ENCODE results near the gene AKTIP.

The AKTIP gene

GRCh38 chr16:53478965-53479364, 24.0 kb downstream of the AKTIP start:
- no peak for DNase-seq (ENCODE audit: extremely low spot score)
- TF ChIP-seq SUZ12 (IDR thresholded peaks at IDR 0.05) = no peak
- TF ChIP-seq NFRKB (IDR thresholded peaks at IDR 0.05) = no peak
- TF ChIP-seq BHLHE40 (IDR thresholded peaks at IDR 0.05; ENCODE audit: borderline replicate concordance) = no peak
- no peak for TF ChIP-seq PKNOX1 (IDR thresholded peaks at IDR 0.05)
- ChIA-PET CTCF (no interaction called here), POLR2A (no interaction called here)

GRCh38 chr16:53476867-53477266, 26.1 kb downstream of the AKTIP start:
- POLR2A ChIA-PET = no interaction called here
- CTCF ChIA-PET = interaction anchor here (0.7 kb wide), 1 partner anchor 84 kb away, joined by 5 read pairs; no protein-coding TSS in a partner anchor
- no peak for DNase-seq (ENCODE audit: extremely low spot score)
- TF ChIP-seq FOXM1 (IDR thresholded peaks at IDR 0.05; ENCODE audit: borderline replicate concordance) = no peak
- no peak for TF ChIP-seq L3MBTL2 (conservative IDR thresholded peaks at IDR 0.05)
- TF ChIP-seq LEF1 (IDR thresholded peaks at IDR 0.05; ENCODE audit: borderline replicate concordance) = no peak
- TF ChIP-seq SUZ12 (IDR thresholded peaks at IDR 0.05) = no peak
- no peak for TF ChIP-seq SP1 (IDR thresholded peaks at IDR 0.05)
- no peak for TF ChIP-seq BHLHE40 (IDR thresholded peaks at IDR 0.05; ENCODE audit: borderline replicate concordance)
- no peak for TF ChIP-seq ELF4 (IDR thresholded peaks at IDR 0.05)
- no peak for TF ChIP-seq NFRKB (IDR thresholded peaks at IDR 0.05)
- TF ChIP-seq FOXK2 (IDR thresholded peaks at IDR 0.05) = no peak
- no peak for TF ChIP-seq ZNF384 (IDR thresholded peaks at IDR 0.05)
- no peak for TF ChIP-seq PKNOX1 (IDR thresholded peaks at IDR 0.05)
- no peak for TF ChIP-seq HDGF (IDR thresholded peaks at IDR 0.05; ENCODE audit: borderline replicate concordance)
- TF ChIP-seq TARDBP (IDR thresholded peaks at IDR 0.05) = no peak
- no peak for TF ChIP-seq ARNT (IDR thresholded peaks at IDR 0.05)
- no peak for TF ChIP-seq FOXA1 (IDR thresholded peaks at IDR 0.05)
- no peak for TF ChIP-seq CTBP1 (IDR thresholded peaks at IDR 0.05; ENCODE audit: borderline replicate concordance)

- ChIA-PET POLR2A (no interaction called here), CTCF (no interaction called here)
- no peak for TF ChIP-seq SP1 (IDR thresholded peaks at IDR 0.05)
- no peak for TF ChIP-seq HDGF (IDR thresholded peaks at IDR 0.05; ENCODE audit: borderline replicate concordance)
- no peak for TF ChIP-seq PKNOX1 (IDR thresholded peaks at IDR 0.05)
- TF ChIP-seq ELF4 (IDR thresholded peaks at IDR 0.05) = no peak
- TF ChIP-seq FOXK2 (IDR thresholded peaks at IDR 0.05) = no peak
- no peak for TF ChIP-seq ARNT (IDR thresholded peaks at IDR 0.05)
- no peak for TF ChIP-seq TARDBP (IDR thresholded peaks at IDR 0.05)
- TF ChIP-seq SUZ12 (IDR thresholded peaks at IDR 0.05) = no peak
- TF ChIP-seq ZNF384 (IDR thresholded peaks at IDR 0.05) = no peak
- DNase-seq (ENCODE audit: extremely low spot score) = no peak
Observed at GRCh38 chr16:53465606-53466280, 37.3 kb downstream of the AKTIP start.

GRCh38 chr16:53458635-53459034, 44.4 kb downstream of the AKTIP start:
- no peak for DNase-seq (ENCODE audit: extremely low spot score)
- ChIA-PET CTCF (no interaction called here), POLR2A (no interaction called here)
- no peak for TF ChIP-seq FOXA1 (IDR thresholded peaks at IDR 0.05)
- no peak for TF ChIP-seq ZNF384 (IDR thresholded peaks at IDR 0.05)
- no peak for TF ChIP-seq SP1 (IDR thresholded peaks at IDR 0.05)
- TF ChIP-seq FOXM1 (IDR thresholded peaks at IDR 0.05; ENCODE audit: borderline replicate concordance) = no peak
- no peak for TF ChIP-seq HDGF (IDR thresholded peaks at IDR 0.05; ENCODE audit: borderline replicate concordance)
- no peak for TF ChIP-seq BHLHE40 (IDR thresholded peaks at IDR 0.05; ENCODE audit: borderline replicate concordance)
- no peak for TF ChIP-seq ARNT (IDR thresholded peaks at IDR 0.05)
- TF ChIP-seq NFRKB (IDR thresholded peaks at IDR 0.05) = no peak
- no peak for TF ChIP-seq LEF1 (IDR thresholded peaks at IDR 0.05; ENCODE audit: borderline replicate concordance)
- TF ChIP-seq TARDBP (IDR thresholded peaks at IDR 0.05) = no peak
- TF ChIP-seq L3MBTL2 (conservative IDR thresholded peaks at IDR 0.05) = no peak
- no peak for TF ChIP-seq FOXK2 (IDR thresholded peaks at IDR 0.05)
- no peak for TF ChIP-seq CTBP1 (IDR thresholded peaks at IDR 0.05; ENCODE audit: borderline replicate concordance)
- no peak for TF ChIP-seq SUZ12 (IDR thresholded peaks at IDR 0.05)

GRCh38 chr16:53457670-53458069, 45.3 kb downstream of the AKTIP start:
- no peak for DNase-seq (ENCODE audit: extremely low spot score)
- ChIA-PET CTCF (no interaction called here), POLR2A (no interaction called here)
- TF ChIP-seq ZNF384 (IDR thresholded peaks at IDR 0.05) (no peak), NFRKB (IDR thresholded peaks at IDR 0.05) (no peak), BHLHE40 (IDR thresholded peaks at IDR 0.05; ENCODE audit: borderline replicate concordance) (no peak), ELF4 (IDR thresholded peaks at IDR 0.05) (no peak), SUZ12 (IDR thresholded peaks at IDR 0.05) (no peak), L3MBTL2 (conservative IDR thresholded peaks at IDR 0.05) (no peak), FOXM1 (IDR thresholded peaks at IDR 0.05; ENCODE audit: borderline replicate concordance) (no peak)

- POLR2A ChIA-PET = no interaction called here
- CTCF ChIA-PET = no interaction called here
- TF ChIP-seq TARDBP (IDR thresholded peaks at IDR 0.05) = no peak
- TF ChIP-seq ELF4 (IDR thresholded peaks at IDR 0.05) = no peak
- TF ChIP-seq FOXA1 (IDR thresholded peaks at IDR 0.05) = no peak
- no peak for TF ChIP-seq BHLHE40 (IDR thresholded peaks at IDR 0.05; ENCODE audit: borderline replicate concordance)
- no peak for TF ChIP-seq LEF1 (IDR thresholded peaks at IDR 0.05; ENCODE audit: borderline replicate concordance)
- no peak for TF ChIP-seq CTBP1 (IDR thresholded peaks at IDR 0.05; ENCODE audit: borderline replicate concordance)
- TF ChIP-seq FOXM1 (IDR thresholded peaks at IDR 0.05; ENCODE audit: borderline replicate concordance) = no peak
- TF ChIP-seq ZNF384 (IDR thresholded peaks at IDR 0.05) = no peak
- no peak for TF ChIP-seq HDGF (IDR thresholded peaks at IDR 0.05; ENCODE audit: borderline replicate concordance)
- no peak for TF ChIP-seq SUZ12 (IDR thresholded peaks at IDR 0.05)
- TF ChIP-seq SP1 (IDR thresholded peaks at IDR 0.05) = no peak
- no peak for TF ChIP-seq ARNT (IDR thresholded peaks at IDR 0.05)
- TF ChIP-seq FOXK2 (IDR thresholded peaks at IDR 0.05) = no peak
- no peak for TF ChIP-seq NFRKB (IDR thresholded peaks at IDR 0.05)
- TF ChIP-seq L3MBTL2 (conservative IDR thresholded peaks at IDR 0.05) = no peak
- no peak for TF ChIP-seq PKNOX1 (IDR thresholded peaks at IDR 0.05)
- no peak for DNase-seq (ENCODE audit: extremely low spot score)
Observed at GRCh38 chr16:53456625-53457024, 46.4 kb downstream of the AKTIP start.

All from HEK293T (cell line).